ENCODE data around the gene CEMIP.

Gene CEMIP

DNA sequence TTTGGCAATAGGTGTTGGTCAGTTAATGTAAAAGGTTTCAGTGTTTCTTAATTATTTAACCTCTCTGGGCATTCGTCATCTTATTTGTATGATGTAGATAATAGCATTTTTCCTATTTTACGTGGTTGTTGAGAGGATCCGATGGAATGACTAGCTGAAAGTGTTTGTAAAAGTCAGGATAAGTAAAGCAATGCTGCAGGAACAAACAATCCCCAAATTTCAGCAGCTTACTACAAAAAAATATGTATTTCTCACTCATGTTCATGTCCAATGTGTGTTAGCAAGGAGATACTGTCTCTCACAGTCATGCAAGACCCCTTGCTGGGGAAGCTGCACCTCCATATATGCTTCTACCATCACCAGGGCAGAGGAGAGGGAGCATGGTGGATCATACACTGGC lies 38.7 kb downstream of the CEMIP start:
- DNase-seq (ENCODE audit: low read depth in 1 of 2, low spot score in 1 of 2): no peak

DNA sequence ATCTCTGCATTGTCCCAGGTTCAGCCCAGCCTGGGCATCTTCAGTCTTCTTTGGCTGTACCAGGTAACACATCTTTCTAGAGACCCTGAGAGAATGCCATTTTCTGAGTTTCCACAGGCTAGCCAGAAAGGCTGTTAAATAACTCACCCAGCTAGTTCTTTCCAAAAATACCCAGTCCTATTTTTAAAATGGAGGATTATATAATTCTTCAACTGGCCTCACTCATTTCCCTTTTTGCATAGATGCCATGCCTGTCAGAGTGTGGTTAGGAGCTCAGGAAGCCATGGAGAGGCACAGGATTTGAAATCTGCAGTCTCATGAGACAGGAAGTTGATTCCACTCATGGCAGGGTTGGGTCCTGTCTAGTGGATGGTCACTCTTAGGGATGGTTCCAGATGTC lies 39.8 kb downstream of the CEMIP start:
- no peak for DNase-seq (ENCODE audit: low read depth in 1 of 2, low spot score in 1 of 2)

DNA sequence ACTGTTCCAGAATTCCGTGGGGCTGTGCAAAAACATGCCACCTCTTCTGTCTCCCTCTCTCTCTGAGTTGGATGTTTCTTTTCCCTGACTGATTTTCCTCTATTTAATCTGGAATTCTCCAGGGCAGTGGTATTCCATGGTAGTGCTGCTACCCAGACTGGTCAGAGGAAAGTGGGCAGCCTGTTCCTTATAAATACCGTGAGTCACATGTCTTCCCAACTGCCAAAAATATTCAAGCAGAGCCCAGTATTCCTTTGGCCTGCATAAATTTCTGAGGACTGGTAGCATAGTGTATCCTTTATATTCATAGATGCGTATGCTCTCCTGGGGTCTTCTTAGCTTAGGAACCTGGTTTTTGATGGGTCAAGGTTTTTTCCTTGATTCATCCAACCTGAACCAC lies 40.9 kb downstream of the CEMIP start:
- DNase-seq (ENCODE audit: low read depth in 1 of 2, low spot score in 1 of 2): no peak

DNA sequence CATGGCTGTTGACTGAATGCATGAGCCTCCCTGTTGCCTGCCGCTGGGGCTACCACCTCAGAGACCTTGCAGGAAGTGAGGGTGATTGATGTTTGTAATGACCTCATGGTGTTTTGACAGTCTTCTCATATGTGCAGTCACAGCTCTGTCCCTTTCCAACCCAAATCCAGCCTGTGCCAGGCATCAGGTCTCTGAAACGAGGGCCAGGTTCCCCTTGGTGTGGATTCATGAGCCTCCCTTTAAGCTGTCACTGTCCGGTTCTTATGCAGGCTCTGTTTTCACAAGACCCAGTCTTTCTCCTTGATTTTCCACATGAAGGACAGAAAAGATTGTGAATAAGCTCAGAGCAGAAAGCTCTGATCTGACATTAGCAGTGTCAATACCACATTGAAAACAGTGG lies 43.1 kb downstream of the CEMIP start:
- no peak for DNase-seq (ENCODE audit: low read depth in 1 of 2, low spot score in 1 of 2)

DNA sequence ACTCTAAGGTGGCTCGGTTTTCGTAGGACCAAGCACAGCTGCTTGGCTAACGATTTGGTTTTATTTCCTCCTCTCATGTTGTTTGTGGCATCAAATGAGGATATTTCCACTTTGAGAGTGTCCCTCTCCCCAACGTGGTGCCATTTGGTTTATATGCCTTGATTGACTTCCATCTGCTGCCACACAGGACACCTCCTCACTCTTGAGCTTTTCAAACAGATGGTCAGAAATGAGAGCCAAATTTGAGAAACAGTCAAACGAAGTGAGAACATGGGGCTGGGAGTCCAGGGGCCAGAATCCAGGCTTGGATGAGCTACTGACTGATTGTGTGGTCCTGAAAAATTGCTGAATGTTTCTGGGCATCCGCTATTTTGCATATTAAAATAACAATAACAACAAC lies 43.5 kb downstream of the CEMIP start:
- DNase-seq (ENCODE audit: low read depth in 1 of 2, low spot score in 1 of 2): no peak

DNA sequence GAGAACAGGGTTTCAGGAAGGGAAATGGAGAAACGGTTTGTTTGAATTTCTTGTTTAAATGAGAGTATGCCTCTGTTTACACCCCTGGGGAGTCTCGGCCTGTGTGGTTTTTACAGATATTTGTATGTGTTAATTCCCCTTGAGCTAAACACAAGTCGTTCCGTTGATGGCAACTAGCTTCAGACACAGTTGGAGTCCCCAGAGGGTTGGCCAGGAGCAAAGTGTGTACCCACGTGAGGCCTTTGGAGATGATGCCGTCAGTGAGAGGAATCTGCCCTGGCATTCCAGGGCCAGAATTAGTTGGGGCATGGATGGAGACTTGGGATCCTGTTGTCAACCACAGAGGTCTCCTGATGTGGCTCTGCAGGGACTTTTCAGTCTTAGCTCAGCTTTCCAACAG lies 44.0 kb downstream of the CEMIP start:
- DNase-seq (ENCODE audit: low read depth in 1 of 2, low spot score in 1 of 2): no peak

DNA sequence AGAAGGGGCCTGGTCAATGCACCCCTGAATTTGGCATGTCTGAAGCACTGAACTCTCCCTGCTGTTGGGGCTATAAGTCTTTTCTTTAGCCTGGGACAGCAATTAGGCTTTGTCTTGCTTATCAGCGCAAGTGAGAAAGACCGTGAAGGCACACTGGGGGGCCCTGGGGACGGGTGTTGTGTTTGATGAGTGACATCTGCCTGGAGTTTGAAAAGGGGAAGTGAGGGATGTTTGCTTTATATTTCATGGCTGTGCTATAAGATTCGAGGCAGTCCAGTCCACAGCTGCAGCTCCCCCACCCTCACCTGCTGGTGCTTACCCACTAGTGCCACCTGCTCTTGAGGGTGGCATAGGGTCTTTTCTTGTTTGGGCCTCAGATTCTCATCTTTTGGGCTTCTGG lies 44.8 kb downstream of the CEMIP start:
- no peak for DNase-seq (ENCODE audit: low read depth in 1 of 2, low spot score in 1 of 2)

DNA sequence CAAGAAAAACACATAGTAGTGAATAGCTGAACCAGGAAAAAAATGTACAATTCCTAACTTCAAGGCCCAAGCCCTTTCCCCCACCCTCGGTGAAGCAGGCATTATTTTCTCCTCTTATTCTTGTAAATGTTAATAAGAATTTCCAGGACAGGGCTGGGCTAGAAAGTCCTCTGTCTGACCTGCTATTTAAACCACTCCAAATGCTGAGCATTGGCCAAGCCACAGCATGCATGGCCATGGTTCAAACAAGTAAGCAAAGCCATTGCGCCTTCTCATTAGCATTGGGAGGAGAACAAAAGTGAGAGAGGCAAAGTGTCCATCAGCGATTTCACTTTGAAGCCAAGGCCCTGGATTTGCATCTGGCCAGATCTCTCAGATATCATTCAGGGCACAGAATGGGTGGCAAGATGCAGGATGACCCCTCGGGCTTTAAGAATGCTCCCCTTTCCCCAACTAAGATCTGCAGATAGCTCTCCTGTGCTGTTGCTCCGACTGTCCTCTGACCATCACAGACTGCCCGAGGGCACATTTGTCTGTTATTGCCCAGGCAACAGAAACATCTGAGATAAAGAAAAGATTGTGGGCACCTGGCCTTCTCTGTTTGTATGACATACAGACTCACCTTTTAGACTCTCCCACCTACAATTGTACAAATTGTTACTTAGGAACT lies 46.3 kb downstream of the CEMIP start:
- no peak for DNase-seq (ENCODE audit: low read depth in 1 of 2, low spot score in 1 of 2)

DNA sequence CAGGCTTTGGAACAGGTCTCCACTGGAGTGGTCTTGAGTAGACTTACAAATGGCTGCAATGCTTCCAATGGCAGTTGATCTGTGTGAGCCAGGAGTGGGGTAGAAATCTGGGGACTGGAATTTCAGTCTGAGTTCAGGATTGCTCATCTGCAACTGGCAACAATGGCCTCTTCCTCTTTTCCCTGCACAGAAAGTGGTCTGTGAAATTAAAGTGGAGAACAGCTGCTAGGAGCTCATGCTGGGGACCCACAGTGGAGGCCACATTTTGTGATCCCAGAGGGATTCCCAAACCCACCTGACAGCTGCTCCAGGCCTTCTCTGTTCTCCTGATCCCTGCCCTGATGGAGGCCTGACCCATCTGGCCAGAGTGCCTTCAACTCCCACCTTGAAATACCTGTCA lies 49.6 kb downstream of the CEMIP start:
- no peak for DNase-seq (ENCODE audit: low read depth in 1 of 2, low spot score in 1 of 2)

DNA sequence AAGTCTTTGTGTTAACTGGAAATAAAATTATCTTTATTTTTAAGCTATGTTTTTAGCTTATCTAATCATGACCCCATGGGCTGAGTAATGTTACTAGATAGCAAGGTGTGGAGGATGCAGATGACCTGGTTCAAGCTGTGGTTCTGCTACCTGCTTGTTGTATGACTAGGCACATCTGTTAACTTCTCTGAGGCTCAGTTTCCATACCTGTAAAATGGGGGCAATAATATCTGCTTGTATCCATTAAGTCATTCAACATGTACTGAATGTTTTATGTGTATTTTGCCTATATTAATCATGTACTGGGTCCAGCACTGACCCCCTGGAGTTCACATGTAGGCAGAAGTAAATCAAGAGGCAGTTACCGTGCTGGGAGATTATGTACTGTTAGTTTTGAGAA lies 51.5 kb downstream of the CEMIP start:
- DNase-seq (ENCODE audit: low read depth in 1 of 2, low spot score in 1 of 2): no peak

DNA sequence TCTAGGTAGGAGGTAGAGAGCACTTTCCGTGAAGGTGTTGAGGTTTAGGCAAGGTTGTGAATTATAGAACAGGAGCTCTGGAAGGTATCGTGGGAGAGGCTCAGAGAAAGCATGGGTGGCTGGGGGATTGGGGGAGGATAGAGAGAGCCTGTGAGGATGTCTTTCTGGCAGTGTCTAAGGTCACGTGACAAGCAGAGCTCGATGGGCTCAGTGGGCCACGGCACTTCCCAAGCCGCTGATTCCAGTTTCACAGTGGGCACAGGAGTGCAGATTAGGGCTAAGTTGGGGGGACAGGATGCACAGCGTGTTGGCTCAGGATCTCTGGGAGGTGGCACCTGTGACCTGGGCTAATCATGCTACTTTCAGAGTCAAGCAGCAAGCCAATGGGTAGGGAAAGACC lies 52.0 kb downstream of the CEMIP start:
- no peak for DNase-seq (ENCODE audit: low read depth in 1 of 2, low spot score in 1 of 2)

DNA sequence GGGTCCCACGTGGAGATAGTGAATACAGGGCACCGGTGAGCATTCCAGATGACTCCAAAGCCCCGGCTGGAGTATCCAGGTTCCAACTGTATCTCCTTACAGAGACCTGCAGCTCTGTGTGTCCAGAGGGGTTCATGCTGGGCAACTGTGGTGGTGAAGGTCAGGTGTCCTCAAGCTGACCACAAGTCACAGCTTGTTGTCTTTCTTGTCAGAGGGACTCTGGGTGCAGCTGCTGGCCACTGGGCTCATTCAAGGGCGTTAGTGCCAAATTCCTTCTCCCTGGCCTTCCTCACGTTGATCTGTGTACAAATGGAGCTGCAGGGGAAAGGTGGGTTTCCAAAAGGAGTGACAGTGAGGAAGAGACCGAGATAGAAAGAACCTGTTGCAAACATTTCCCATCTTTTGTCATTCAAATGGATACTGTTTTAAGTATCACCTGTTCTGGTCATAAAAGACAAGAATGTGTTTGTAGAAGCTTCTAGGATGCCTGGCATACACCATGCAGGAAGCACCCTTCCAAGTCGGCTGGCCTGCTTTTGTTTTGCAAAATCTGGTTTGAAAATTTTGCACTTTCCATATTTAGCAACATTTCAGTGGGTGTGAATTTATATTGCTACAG lies 52.5 kb downstream of the CEMIP start:
- DNase-seq (ENCODE audit: low read depth in 1 of 2, low spot score in 1 of 2): no peak

DNA sequence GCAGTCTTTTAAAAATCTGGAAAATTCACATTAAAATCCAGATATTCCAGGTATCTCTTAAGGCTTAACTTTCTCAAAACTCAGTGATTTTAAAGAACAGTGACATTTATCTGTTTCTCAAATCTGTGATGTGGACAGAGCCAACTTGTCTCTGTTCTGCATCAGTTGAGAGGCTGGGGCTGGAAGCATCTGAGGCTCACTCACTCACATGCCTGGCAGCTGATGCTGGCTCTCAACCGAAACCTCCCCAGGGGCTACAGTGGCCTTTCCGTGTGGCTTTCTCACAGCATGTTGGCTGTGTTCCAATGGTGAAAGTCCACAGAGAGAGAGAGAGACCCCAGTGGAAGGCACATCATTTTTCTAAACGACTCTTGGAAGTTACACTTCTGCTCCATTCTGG lies 53.5 kb downstream of the CEMIP start:
- no peak for DNase-seq (ENCODE audit: low read depth in 1 of 2, low spot score in 1 of 2)

DNA sequence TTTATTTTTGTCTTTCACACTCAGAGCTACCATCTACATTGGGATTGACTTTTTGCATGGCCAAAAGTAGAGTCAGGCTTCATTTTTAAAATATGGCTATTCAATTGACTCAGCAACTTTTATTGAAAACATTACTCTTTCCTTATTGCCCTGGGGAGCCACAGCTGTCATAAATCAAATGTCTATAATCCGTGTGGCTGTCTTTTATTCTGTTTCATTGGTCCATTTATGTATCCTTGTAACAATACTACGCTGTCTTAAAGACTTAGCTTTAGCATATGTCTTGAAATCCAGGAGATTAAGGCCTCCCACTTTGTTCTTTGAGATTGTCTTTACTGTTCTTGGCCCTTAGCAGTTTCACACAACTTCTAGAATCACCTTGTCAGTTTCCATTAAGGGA lies 55.2 kb downstream of the CEMIP start:
- no peak for DNase-seq (ENCODE audit: low read depth in 1 of 2, low spot score in 1 of 2)

DNA sequence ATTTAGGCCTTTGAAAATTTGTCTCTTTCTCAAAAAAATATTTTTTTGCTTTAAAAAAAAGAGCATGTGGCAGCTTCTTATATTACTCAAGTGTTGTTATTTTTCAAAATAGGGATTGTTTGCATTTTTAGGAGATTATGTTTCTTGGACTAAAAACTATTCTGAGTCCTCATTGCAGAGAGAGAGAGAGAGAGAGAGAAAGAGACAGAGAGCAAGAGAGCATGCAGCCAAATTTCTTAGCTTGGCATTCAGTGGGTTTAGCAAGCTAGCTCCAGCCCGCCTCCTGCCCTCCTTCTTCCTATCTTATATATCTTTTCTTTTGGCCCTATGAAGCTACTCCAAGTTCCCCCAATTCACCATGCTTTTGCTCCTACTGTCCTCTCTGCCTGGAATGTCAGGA lies 55.7 kb downstream of the CEMIP start:
- DNase-seq (ENCODE audit: low read depth in 1 of 2, low spot score in 1 of 2): no peak

DNA sequence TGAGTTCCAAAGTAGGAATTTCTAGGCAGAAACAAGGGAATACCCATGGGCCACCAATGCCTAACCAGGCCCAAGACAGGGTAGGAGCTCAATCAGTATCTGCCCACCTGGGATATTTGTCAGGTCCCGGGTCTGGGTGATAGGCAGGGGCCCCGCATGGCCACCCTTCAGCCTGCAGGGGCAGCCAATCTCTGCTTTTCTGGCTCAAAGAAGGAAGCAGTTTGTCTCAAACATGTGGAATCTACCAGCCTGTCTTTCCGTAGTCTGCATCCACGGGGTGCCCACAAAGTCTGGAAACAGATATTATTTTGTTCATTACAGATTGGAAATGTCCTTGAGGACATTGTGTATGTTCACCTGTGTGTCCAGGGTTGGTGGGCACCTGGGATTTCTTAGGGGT lies 56.2 kb downstream of the CEMIP start:
- no peak for DNase-seq (ENCODE audit: low read depth in 1 of 2, low spot score in 1 of 2)

DNA sequence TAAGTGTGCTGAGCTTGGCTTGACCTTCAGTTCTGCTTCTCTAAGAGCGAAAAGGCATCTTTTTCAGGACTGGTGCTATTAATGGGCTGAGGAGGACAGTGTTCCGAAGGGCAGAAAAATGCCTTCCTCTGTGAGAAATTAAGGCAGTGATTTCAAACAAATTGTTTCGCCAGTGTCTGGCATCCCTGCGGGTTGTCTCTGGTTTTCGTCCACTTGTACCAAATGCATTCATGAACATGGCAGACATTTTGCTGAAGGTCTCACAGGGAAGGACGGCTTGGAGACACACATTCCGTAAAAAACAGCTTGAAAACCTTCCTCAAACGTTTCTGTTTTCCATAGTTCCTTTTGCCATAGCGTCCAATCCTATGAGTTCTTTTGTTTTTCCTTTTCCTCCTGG lies 57.1 kb downstream of the CEMIP start:
- no peak for DNase-seq (ENCODE audit: low read depth in 1 of 2, low spot score in 1 of 2)

DNA sequence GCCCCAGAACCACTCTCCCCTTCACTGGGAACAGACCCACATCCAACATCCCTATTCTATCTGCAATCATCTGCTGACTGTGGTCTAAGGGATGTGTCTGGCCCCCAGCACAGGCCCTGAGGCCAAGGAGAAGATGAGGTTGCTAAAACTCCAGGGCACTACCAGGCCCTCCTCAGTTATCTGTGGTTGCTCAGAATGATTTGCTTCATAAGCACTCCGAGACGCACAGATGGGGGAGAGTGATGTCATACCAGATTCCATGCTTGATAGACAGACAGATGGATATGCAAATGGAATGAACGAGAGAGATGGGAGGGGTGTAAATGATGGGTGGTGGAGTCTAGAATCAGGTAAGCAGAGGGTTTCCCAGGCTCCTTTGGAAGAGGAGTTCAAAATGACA lies 57.8 kb downstream of the CEMIP start:
- no peak for DNase-seq (ENCODE audit: low read depth in 1 of 2, low spot score in 1 of 2)

DNA sequence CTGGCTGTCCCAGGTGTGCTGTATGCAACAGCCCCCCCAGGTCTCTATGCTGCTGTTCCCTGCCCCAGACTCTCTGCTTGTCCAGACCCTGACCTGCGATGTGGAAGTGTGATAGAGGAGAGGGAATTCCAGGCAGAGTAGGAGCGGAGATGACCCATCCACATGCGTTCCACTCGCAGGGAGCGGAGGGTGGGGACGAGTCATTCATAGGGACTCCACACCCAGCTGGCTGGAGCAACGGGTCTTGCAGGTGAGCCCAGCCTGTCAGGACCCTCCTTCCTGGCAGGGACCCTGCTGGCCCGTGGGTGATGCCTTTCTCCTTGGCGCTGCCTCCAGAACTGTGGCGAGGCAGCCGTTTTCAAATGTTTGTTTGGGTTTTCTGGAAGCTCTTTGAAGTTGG lies 58.8 kb downstream of the CEMIP start:
- no peak for DNase-seq (ENCODE audit: low read depth in 1 of 2, low spot score in 1 of 2)

DNA sequence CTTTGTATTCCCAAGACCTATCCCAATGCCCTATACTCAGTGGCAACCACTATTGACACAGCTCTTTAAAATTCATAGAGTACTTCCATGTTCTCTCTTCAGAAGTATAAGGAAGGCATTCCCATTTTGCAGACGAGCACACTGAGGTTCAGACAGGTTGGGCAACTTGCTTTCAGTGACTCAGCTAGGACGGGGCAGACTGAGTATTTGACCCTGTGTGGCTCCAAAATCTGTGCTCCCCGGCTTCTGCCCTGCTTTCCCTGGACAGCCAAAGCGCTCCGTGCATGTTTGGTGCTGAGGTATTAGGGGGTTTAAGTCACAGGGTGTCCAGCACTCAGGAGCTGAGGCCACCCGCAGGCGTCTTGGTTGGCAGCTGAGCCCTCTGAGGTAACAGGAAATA lies 59.5 kb downstream of the CEMIP start:
- DNase-seq (ENCODE audit: low read depth in 1 of 2, low spot score in 1 of 2): no peak

DNA sequence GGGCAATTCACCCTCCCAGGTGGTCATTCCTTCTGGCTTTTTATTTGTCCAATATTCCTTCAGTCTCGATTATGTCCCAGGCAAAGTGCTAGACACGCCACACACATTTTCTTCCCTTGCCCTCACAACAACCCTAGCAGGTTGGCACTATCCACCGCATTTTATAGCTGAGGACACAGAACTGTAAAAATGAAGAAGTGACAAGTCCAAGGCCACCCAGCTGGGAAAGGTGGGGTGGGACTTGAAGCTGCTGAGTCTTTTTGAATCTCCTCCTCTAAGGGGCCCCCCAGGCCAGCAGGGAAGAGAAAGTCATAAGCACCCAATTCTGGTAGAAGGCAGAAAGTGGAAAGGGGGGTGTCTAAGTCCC lies 60.6 kb downstream of the CEMIP start:
- DNase-seq (ENCODE audit: low read depth in 1 of 2, low spot score in 1 of 2): no peak

DNA sequence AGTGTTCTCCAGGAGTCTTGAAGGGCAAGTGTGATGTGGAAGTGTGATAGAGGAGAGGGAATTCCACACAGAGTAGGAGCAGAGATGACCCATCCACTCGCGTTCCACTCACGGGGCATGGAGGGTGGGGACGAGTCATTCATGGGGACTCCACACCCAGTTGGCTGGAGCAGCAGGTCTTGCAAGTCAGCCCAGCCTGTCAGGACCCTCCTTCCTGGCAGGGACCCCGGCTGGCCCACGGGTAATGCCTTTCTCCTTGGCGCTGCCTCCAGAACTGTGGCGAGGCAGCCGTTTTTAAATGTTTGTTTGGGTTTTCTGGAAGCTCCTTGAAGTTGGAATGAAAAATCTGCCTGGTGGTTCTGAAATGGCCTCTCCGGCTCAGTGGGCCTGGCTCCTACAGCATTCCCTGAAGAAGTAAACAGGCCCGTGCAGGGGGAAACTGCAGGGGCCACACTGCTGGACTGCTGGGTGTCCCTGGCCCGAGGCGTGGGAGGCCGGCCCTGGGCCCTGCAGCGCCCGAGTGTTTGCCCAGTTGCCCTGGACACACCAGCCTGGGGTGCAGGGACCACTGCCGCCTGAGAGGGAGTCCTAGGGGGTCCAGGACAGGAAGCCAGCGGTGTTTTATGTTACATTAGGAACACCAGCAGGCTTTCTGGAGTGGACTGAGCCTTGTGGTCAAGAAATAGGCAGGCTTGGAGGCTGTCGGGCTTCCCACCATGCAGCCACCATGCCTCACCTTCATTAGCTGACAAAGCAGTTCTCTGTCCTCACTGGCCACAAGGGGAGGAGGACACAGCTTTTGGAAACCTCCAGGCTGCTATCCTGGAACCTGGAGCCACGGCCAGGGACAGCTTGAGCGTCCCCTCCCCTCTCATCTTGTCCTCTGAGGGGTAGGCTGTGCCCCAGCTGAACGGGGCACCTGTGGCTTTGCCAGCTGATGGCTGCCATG lies 61.3 kb downstream of the CEMIP start:
- no peak for DNase-seq (ENCODE audit: low read depth in 1 of 2, low spot score in 1 of 2)
